Adrenal gland (tissue), 12 donors: ENCODE measurements around the gene ETF1. TPM values are rescaled to one million over a fixed set of nuclear protein-coding genes. Genes with fewer than 3 reads are reported as not detected.

Source experiments
- DNase-seq, 7 donors: peaks; one replicate each; pipeline ENCODE4 v3.0.0-alpha.2; 2019 to 2020
- H3K27ac ChIP-seq, 5 donors: fragments of 200-600 bp; sonication (generic) in 4 of 5; 1 replicate in 3 of 5; 2 replicates in 2 of 5; pipeline versions ENCODE4 v1.5.1 to v1.8.0; 2016 to 2020; ENCODE audit warnings: mild to moderate bottlenecking in 1 of 5
- H3K27me3 ChIP-seq: fragments of 200-600 bp; 2 replicates; pipeline ENCODE4 v1.8.0; 2021
- H3K36me3 ChIP-seq, 2 donors: fragments of 200-600 bp; replicated peaks in 1 of 2; 1 replicate in 1 of 2; 2 replicates in 1 of 2; pipeline versions ENCODE4 v1.5.1 to v1.8.0; 2018 to 2022
- H3K4me1 ChIP-seq, 2 donors: fragments of 200-600 bp; replicated peaks in 1 of 2; 1 replicate in 1 of 2; 2 replicates in 1 of 2; pipeline versions ENCODE4 v1.5.1 to v1.8.0; 2018 to 2021
- H3K4me3 ChIP-seq, 4 donors: fragments of 200-600 bp; sonication (generic) in 3 of 4; one replicate each; pipeline ENCODE4 v1.5.1; 2016 to 2018
- H3K9me3 ChIP-seq, 3 donors: fragments of 200-600 bp; sonication (generic) in 1 of 3; replicated peaks in 1 of 3; 1 replicate in 2 of 3; 2 replicates in 1 of 3; pipeline versions ENCODE4 v1.5.1 to v1.8.0; 2016 to 2021
- CTCF ChIP-seq, 6 experiments: fragments of 450-650 bp in 4 of 6; fragments of 200-600 bp in 2 of 6; sonication (generic) in 1 of 6; IDR thresholded peaks; 1 replicate in 5 of 6; 2 replicates in 1 of 6; pipeline versions ENCODE4 v1.5.1 to v1.8.0; 2016 to 2021; ENCODE audit warnings: antibody characterized with exemption in 6 of 6, mild to moderate bottlenecking in 2 of 6, moderate library complexity in 1 of 6
- POLR2A ChIP-seq, 2 donors: fragments of 450-650 bp; IDR thresholded peaks; one replicate each; pipeline ENCODE4 v1.6.1; 2017; ENCODE audit warnings: antibody characterized with exemption in 2 of 2, mild to moderate bottlenecking in 2 of 2, moderate library complexity in 1 of 2
- WGBS, 4 donors: extraction: QIAGEN DNeasy Blood & Tissue Kit in 2 of 4; methylation state at CpG; one replicate each; pipeline versions ENCODE4 v1.1.5 to v1.1.7; 2013 to 2017; 5-methylcytosine and 5-hydroxymethylcytosine counted together
- intact Hi-C, 2 donors: fragments of 100-400 bp; cut with DNase I; formaldehyde crosslinking; loops; one replicate each; pipeline versions ENCODE4 v1.14.1 to v1.15.0; 2022 to 2023
- polyA plus RNA-seq, 3 donors: library from polyadenylated mRNA; stranded (reverse); fragments of 200-250 nt in 2 of 3; fragments of 350-450 nt in 1 of 3; fragmentation: Illumina TruSeq in 1 of 3; extraction: RNeasy Lipid Tissue Mini Kit (QIAGEN cat#74804) in 1 of 3; gene quantifications; one replicate each; pipeline ENCODE4 v1.2.3, GENCODE V29; 2013 to 2014
- total RNA-seq, 9 donors: library from RNA; depleted of rRNA in 4 of 9; stranded (reverse); fragments of >200 nt in 4 of 9; fragments of 120-200 nt in 1 of 9; fragmentation: NEBNext Ultra II Directional in 1 of 9; extraction: Animal tissue kit (Norgen Biotek cat#: 25700) in 1 of 9; gene quantifications; one replicate each; pipeline versions ENCODE4 v1.1.0 to v1.2.4, GENCODE V29; 2013 to 2023
- donor health status: healthy with polysubstance abuse.
- donor health status: Bipolar disorder and iron deficiency.
- donor health status: DM: yes; HTN: yes; CAD: no.
- donor health status: DM: no; HTN: no; CAD: no.
- donor health status: DM: no; HTN: no; CAD: no.
- donor health status: DM: yes; HTN: yes; CAD: no.

Gene ETF1
- total and polyA plus RNA-seq, 12 donors = 25.4 to 178 (median 72.3) TPM

GRCh38 chr5:138569782-138570181 is 26.7 kb upstream of the ETF1 start:
- H3K36me3 ChIP-seq = peaks cover 0 to 88% of the 10 kb centered on the region in 2 donors
- 83 to 91% (median 87%) methylated on average over 7 of the region's 7 CpGs for WGBS, 4 donors
- intact Hi-C loops = no loop called here

GRCh38 chr5:138568061-138568824 is 25.2 kb upstream of the ETF1 start:
- H3K36me3 ChIP-seq = peaks cover 0 to 94% of the 10 kb centered on the region in 2 donors

More at GRCh38 chr5:138569782-138570181, 26.7 kb upstream of the ETF1 start:
- TF ChIP-seq POLR2A (IDR thresholded peaks at IDR 0.05) (no peak), CTCF (IDR thresholded peaks at IDR 0.05) (no peak)
- DNase-seq = no peak
- no peak overlapping the region for H3K27ac ChIP-seq
- peaks cover 6 to 28% of the 10 kb centered on the region in 2 donors for H3K4me1 ChIP-seq
- no peak overlapping the region for H3K4me3 ChIP-seq
- H3K27me3 ChIP-seq = no peaks in the 10 kb centered on the region
- no peaks in the 10 kb centered on the region for H3K9me3 ChIP-seq

GRCh38 chr5:138566792-138567191 is 23.8 kb upstream of the ETF1 start:
- TF ChIP-seq CTCF (IDR thresholded peaks at IDR 0.05) (no peak), POLR2A (IDR thresholded peaks at IDR 0.05) (no peak)
- WGBS, 4 donors = 86 to 87% (median 87%) methylated on average over 3 of the region's 3 CpGs
- intact Hi-C loops = no loop called here
- Histone ChIP-seq H3K4me1 (peaks cover 0 to 36% of the 10 kb centered on the region in 2 donors), H3K27me3 (no peaks in the 10 kb centered on the region), H3K36me3 (peaks cover 0 to 87% of the 10 kb centered on the region in 2 donors), H3K27ac (no peak overlapping the region), H3K9me3 (no peaks in the 10 kb centered on the region), H3K4me3 (no peak overlapping the region)
- DNase-seq = no peak

More at GRCh38 chr5:138568061-138568824, 25.2 kb upstream of the ETF1 start:
- Histone ChIP-seq H3K27ac (peak overlapping the region in 3 of 5 donors; percentile 13 to 58 (median 24)), H3K9me3 (no peaks in the 10 kb centered on the region), H3K4me1 (peaks cover 0 to 32% of the 10 kb centered on the region in 2 donors), H3K4me3 (no peak overlapping the region), H3K27me3 (no peaks in the 10 kb centered on the region)
- intact Hi-C loops = no loop called here
- TF ChIP-seq POLR2A (IDR thresholded peaks at IDR 0.05) = no peak
- no peak for TF ChIP-seq CTCF (IDR thresholded peaks at IDR 0.05)
- WGBS, 4 donors = 70 to 76% (median 73%) methylated on average over 16 of the region's 16 CpGs
- DNase-seq = peak in 2 of 7 donors; percentile 42 to 57

DNA sequence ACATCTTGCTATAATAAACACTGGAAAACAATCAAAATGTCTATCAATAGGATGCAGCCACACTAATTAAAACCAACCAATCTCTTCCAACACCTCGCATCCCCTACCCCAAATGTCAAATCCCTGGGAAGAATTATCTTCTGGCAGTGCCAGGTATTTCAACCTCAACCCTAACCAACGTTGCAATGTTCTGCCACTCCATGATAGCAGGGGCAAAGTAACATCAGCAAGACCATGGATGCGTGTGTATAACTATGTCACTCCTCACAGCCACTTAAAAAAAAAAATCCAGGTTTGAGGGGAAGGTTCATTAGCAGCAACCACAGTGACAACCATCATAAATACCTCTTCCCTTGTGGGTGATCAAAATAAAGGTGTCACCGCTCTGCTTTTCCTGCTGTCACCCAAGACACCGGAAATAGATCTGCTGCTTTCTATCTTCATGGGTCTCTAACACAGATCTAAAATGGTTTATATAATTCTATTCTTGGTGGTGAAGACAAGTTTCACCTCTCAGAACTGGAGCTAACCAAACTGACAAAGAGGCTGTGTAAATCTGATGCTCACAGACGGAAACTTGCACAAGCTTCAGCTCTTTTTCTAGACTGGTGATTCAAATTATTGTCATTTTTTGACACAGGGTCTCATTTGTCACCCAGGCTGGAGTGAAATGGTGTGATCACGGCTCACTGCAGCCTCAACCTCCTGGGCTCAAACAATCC is 22.2 kb upstream of the ETF1 start:
- Histone ChIP-seq H3K9me3 (no peaks in the 10 kb centered on the region), H3K27ac (no peak overlapping the region), H3K27me3 (no peaks in the 10 kb centered on the region), H3K4me3 (no peak overlapping the region), H3K36me3 (peaks cover 0 to 88% of the 10 kb centered on the region in 2 donors), H3K4me1 (peaks cover 0 to 35% of the 10 kb centered on the region in 2 donors)
- intact Hi-C loops = no loop called here
- TF ChIP-seq POLR2A (IDR thresholded peaks at IDR 0.05) (no peak), CTCF (IDR thresholded peaks at IDR 0.05) (no peak)
- no peak for DNase-seq
- WGBS, 4 donors = 79 to 86% (median 82%) methylated on average over 7 of the region's 7 CpGs
